Tibial nerve (tissue), 4 donors: Measurements from ENCODE around the gene CCN2. TPM values are rescaled to one million over a fixed set of nuclear protein-coding genes. Genes with fewer than 3 reads are reported as not detected.
A peak's percentile ranks its signal among the peaks of the same experiment; 100 is the strongest.
"Not testable (repeated sequence)": the region's sequence is repeated elsewhere in the genome, so short reads cannot be mapped to it uniquely, and the experiment has no call there.

Experiments used
- DNase-seq, 2 donors: peaks; one replicate each; pipeline ENCODE4 v3.0.0-alpha.2; 2019; ENCODE audit warnings: low spot score in 2 of 2
- H3K27ac ChIP-seq, 4 donors: fragments of 200-600 bp; sonication (generic) in 3 of 4; one replicate each; pipeline ENCODE4 v1.5.1; 2017 to 2019; ENCODE audit warnings: mild to moderate bottlenecking in 1 of 4
- H3K27me3 ChIP-seq, 2 donors: fragments of 200-600 bp; sonication (generic) in 1 of 2; one replicate each; pipeline versions ENCODE4 v1.5.1 to v1.6.0; 2017 to 2019
- H3K36me3 ChIP-seq, 3 donors: fragments of 200-600 bp; sonication (generic); one replicate each; pipeline ENCODE4 v1.5.1; 2018 to 2019
- H3K4me1 ChIP-seq, 4 donors: fragments of 200-600 bp; sonication (generic) in 3 of 4; one replicate each; pipeline ENCODE4 v1.5.1; 2017 to 2019
- H3K4me3 ChIP-seq, 4 donors: fragments of 200-600 bp; sonication (generic) in 3 of 4; one replicate each; pipeline ENCODE4 v1.5.1; 2017 to 2019; ENCODE audit warnings: mild to moderate bottlenecking in 1 of 4, moderate library complexity in 1 of 4
- H3K9me3 ChIP-seq, 4 donors: fragments of 200-600 bp; sonication (generic) in 3 of 4; one replicate each; pipeline ENCODE4 v1.5.1; 2017 to 2019
- CTCF ChIP-seq, 5 experiments: fragments of 200-600 bp in 3 of 5; fragments of 450-650 bp in 2 of 5; sonication (generic) in 3 of 5; IDR thresholded peaks; one replicate each; pipeline ENCODE4 v1.5.1; 2016 to 2019; ENCODE audit warnings: antibody characterized with exemption in 5 of 5, mild to moderate bottlenecking in 3 of 5, moderate library complexity in 2 of 5
- EP300 ChIP-seq, 2 donors: sonication (generic); formaldehyde crosslinking; IDR thresholded peaks; one replicate each; pipeline ENCODE4 v1.6.1; 2017; ENCODE audit warnings: antibody characterized with exemption in 2 of 2, mild to moderate bottlenecking in 1 of 2
- POLR2A ChIP-seq, 2 donors: fragments of 450-650 bp; IDR thresholded peaks; one replicate each; pipeline ENCODE4 v1.6.1; 2017; ENCODE audit warnings: antibody characterized with exemption in 2 of 2, mild to moderate bottlenecking in 2 of 2, moderate library complexity in 2 of 2
- WGBS, 2 donors: methylation state at CpG; one replicate each; pipeline ENCODE4 v1.1.5; 2018; 5-methylcytosine and 5-hydroxymethylcytosine counted together
- total RNA-seq, 4 donors: library from RNA; depleted of rRNA; stranded (reverse); fragments of >200 nt; gene quantifications; one replicate each; pipeline ENCODE4 v1.1.0, GENCODE V29; 2016

Gene CCN2
- total RNA-seq, 4 donors from 2014 or later, result 206 to 411 (median 307) TPM

- H3K4me3 ChIP-seq, result no peak overlapping the region
- no peak for TF ChIP-seq POLR2A (IDR thresholded peaks at IDR 0.05)
- TF ChIP-seq CTCF (IDR thresholded peaks at IDR 0.05), result peak; percentile 71 to 87 (median 78)
- DNase-seq, result peak; percentile 81 to 95
- WGBS, 2 donors, result 65 to 67% methylated on average over 4 of the region's 4 CpGs
- H3K9me3 ChIP-seq, result no peaks in the 10 kb centered on the region
- H3K27ac ChIP-seq, result no peak overlapping the region
- H3K36me3 ChIP-seq, result no peaks in the 10 kb centered on the region
- H3K4me1 ChIP-seq, result no peaks in the 10 kb centered on the region
- H3K27me3 ChIP-seq, result no peaks in the 10 kb centered on the region
These were observed 41.6 kb downstream of the CCN2 start for GRCh38 chr6:131909408-131910218.

GRCh38 chr6:131908787-131909186, 42.4 kb downstream of the CCN2 start:
- H3K27me3 ChIP-seq, H3K9me3 ChIP-seq, H3K4me3 ChIP-seq, H3K27ac ChIP-seq, DNase-seq, H3K4me1 ChIP-seq, H3K36me3 ChIP-seq: not testable (repeated sequence)
- 63 to 89% methylated on average over 3 of the region's 3 CpGs for WGBS, 2 donors

- DNase-seq, H3K4me3 ChIP-seq, H3K27ac ChIP-seq, H3K4me1 ChIP-seq, H3K27me3 ChIP-seq, H3K9me3 ChIP-seq, H3K36me3 ChIP-seq: not testable (repeated sequence)
- 75 to 83% methylated on average over 9 to 11 of the region's 12 CpGs for WGBS, 2 donors
These were observed 47.4 kb downstream of the CCN2 start for GRCh38 chr6:131903734-131904133.

GRCh38 chr6:131901326-131901873, 49.8 kb downstream of the CCN2 start:
- not testable (repeated sequence) for H3K27me3 ChIP-seq, DNase-seq, H3K36me3 ChIP-seq, H3K4me1 ChIP-seq, H3K27ac ChIP-seq, H3K4me3 ChIP-seq
- 96 to 97% methylated on average over 5 of the region's 5 CpGs for WGBS, 2 donors
- H3K9me3 ChIP-seq, result peaks cover 0 to 17% (median 0%) of the 10 kb centered on the region in 4 donors

GRCh38 chr6:131900231-131900630, 50.9 kb downstream of the CCN2 start:
- H3K9me3 ChIP-seq, result peaks cover 0 to 17% (median 0%) of the 10 kb centered on the region in 4 donors
- no peak overlapping the region for H3K4me3 ChIP-seq
- H3K27me3 ChIP-seq, result no peaks in the 10 kb centered on the region
- DNase-seq, result no peak
- TF ChIP-seq EP300 (IDR thresholded peaks at IDR 0.05) (no peak), CTCF (IDR thresholded peaks at IDR 0.05) (no peak), POLR2A (IDR thresholded peaks at IDR 0.05) (no peak)
- H3K36me3 ChIP-seq, result no peaks in the 10 kb centered on the region
- no peaks in the 10 kb centered on the region for H3K4me1 ChIP-seq
- H3K27ac ChIP-seq, result no peak overlapping the region

- 88 to 92% methylated on average over 1 of the region's 1 CpG for WGBS, 2 donors
- Histone ChIP-seq H3K36me3 (no peaks in the 10 kb centered on the region), H3K4me3 (no peak overlapping the region), H3K27ac (no peak overlapping the region), H3K9me3 (peaks cover 0 to 17% (median 0%) of the 10 kb centered on the region in 4 donors), H3K4me1 (peaks cover 0 to 7% (median 0%) of the 10 kb centered on the region in 4 donors), H3K27me3 (no peaks in the 10 kb centered on the region)
- DNase-seq, result no peak
- TF ChIP-seq POLR2A (IDR thresholded peaks at IDR 0.05) (no peak), CTCF (IDR thresholded peaks at IDR 0.05) (no peak), EP300 (IDR thresholded peaks at IDR 0.05) (no peak)
These were observed 52.5 kb downstream of the CCN2 start for GRCh38 chr6:131898718-131899117.

Other genes starting within 250 kb of the CCN2 start
- not detected for gene OR2A4, start 250.0 kb downstream of the CCN2 start, total RNA-seq
- not detected for gene CTAGE9, start 240.4 kb downstream of the CCN2 start, total RNA-seq
- gene ENPP1, start 143.4 kb downstream of the CCN2 start, total RNA-seq, result 10 to 100 TPM; 11.8 to 22.8 (median 18.7) TPM